Spinal cord (tissue), 10 donors: ENCODE measurements around the gene CEP250. TPM values are rescaled to one million over a fixed set of nuclear protein-coding genes. Genes with fewer than 3 reads are reported as not detected.
"Not testable (repeated sequence)": the region's sequence is repeated elsewhere in the genome, so short reads cannot be mapped to it uniquely, and the experiment has no call there.

ENCODE experiments used
- DNase-seq, 6 donors: peaks; one replicate each; pipeline versions ENCODE4 v3.0.0 to v3.0.0-alpha.2; 2013 to 2015; ENCODE audit warnings: low spot score in 6 of 6, low read depth in 4 of 6
- H3K27ac ChIP-seq: one replicate; pipeline ENCODE4 v1.5.1; 2013; ENCODE audit warnings: low read depth, low read length, control low read depth
- H3K27me3 ChIP-seq: one replicate; pipeline ENCODE4 v1.6.1; 2013; ENCODE audit warnings: low read length; ENCODE audit not compliant: control insufficient read depth, insufficient read depth
- H3K36me3 ChIP-seq: one replicate; pipeline ENCODE4 v1.6.1; 2013; ENCODE audit warnings: low read length; ENCODE audit not compliant: control insufficient read depth, insufficient read depth
- H3K4me1 ChIP-seq: one replicate; pipeline ENCODE4 v1.6.1; 2013; ENCODE audit warnings: low read length; ENCODE audit not compliant: control insufficient read depth, insufficient read depth
- H3K4me3 ChIP-seq: one replicate; pipeline ENCODE4 v1.5.1; 2013; ENCODE audit warnings: low read depth, low read length, control low read depth
- H3K9me3 ChIP-seq: one replicate; pipeline ENCODE4 v1.6.1; 2013; ENCODE audit warnings: low read length; ENCODE audit not compliant: control insufficient read depth, insufficient read depth
- WGBS: methylation state at CpG from one replicate; pipeline ENCODE4 v1.1.5; 2013; ENCODE audit warnings: missing lambda C conversion rate; ENCODE audit not compliant: insufficient coverage; 5-methylcytosine and 5-hydroxymethylcytosine counted together
- polyA plus RNA-seq, 2 donors: library from polyadenylated mRNA; unstranded; fragments of 120-200 nt; gene quantifications; one replicate each; pipeline ENCODE4 v1.2.1, GENCODE V29; 2013; ENCODE audit not compliant: insufficient read length in 2 of 2
- total RNA-seq, 2 donors: library from RNA; depleted of rRNA in 1 of 2; stranded (reverse); fragments of 120-200 nt in 1 of 2; fragments of >200 nt in 1 of 2; gene quantifications; one replicate each; pipeline versions ENCODE4 v1.2.3 to v1.2.4, GENCODE V29; 2013 to 2014
- donor health status: healthy.

Gene CEP250
- total and polyA plus RNA-seq, 4 donors: 24.5 to 55.3 (median 35.9) TPM

DNA sequence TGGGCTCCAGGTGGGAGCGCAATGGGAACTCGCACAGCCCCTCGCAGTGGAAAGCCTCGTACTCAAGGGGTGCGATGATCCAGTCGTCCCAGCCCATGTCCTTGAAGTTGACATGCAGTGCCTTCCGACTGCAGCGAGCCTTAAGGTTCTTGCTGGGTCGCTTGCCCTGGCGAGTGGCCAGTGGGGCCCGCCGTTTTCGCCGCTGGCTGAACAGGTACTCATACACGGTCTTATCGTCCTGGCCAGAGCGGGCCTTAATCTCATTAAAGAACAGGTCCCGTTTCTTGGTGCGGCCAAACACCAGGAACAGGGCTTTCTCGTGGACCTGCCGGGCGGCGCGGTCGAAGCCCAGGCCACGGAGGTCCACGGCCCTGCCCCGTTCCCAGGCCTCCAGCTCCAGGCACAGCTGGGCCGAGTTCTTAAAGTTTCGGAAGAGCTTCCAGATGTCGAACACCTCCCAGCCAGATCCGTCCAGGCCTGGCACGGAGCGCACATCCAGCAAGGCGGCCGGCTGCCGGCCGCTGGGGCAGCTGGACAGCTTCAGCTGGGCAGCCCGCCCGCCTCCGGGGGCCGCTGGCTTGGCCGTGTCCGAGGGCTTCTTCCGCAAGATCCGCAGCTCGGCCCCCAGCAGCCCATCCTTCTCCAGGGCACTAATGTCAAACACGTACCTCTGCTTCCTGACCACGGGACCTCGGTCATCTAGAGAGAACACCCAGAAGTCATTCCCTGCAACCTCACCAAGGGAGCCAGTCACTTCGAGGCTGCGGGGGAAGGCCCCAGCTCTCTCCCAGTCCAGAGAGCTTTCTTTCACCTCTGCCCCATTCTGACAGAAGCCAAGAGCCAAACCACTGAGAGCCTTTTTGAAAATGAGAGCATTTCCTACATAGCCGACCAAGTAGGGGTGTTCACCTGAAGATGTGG, 21.1 kb upstream of the CEP250 start:
- 91% methylated on average over 51 of the region's 53 CpGs for WGBS
- Histone ChIP-seq H3K36me3 (no peaks in the 10 kb centered on the region), H3K27ac (no peak overlapping the region), H3K4me3 (no peak overlapping the region), H3K27me3 (no peaks in the 10 kb centered on the region), H3K4me1 (peaks cover 21% of the 10 kb centered on the region), H3K9me3 (no peaks in the 10 kb centered on the region)
- DNase-seq: no peak

DNA sequence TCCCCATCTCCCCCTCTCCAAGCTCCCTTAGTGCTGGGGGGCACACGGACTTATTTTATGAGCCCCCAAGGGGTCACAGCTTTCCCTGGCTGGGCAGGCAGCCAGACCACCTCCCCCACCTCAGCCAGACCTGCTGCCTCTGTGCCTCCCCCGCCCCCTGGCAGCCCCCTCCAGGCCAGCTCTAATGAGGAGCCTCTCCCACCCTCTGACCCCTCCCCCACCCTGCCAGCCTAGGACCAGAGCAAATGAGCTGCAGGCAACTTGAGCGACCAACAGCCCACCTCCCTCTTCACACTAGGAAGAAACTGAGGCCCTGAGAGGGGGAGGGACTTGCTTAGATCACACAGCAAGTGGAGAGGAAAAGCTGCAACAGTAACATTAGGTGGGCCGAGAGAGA, 19.2 kb upstream of the CEP250 start:
- H3K27ac ChIP-seq: no peak overlapping the region
- H3K27me3 ChIP-seq: no peaks in the 10 kb centered on the region
- 42% methylated on average over 2 of the region's 4 CpGs for WGBS
- H3K36me3 ChIP-seq: no peaks in the 10 kb centered on the region
- H3K4me3 ChIP-seq: no peak overlapping the region
- H3K4me1 ChIP-seq: peaks cover 21% of the 10 kb centered on the region
- H3K9me3 ChIP-seq: no peaks in the 10 kb centered on the region
- no peak for DNase-seq

DNA sequence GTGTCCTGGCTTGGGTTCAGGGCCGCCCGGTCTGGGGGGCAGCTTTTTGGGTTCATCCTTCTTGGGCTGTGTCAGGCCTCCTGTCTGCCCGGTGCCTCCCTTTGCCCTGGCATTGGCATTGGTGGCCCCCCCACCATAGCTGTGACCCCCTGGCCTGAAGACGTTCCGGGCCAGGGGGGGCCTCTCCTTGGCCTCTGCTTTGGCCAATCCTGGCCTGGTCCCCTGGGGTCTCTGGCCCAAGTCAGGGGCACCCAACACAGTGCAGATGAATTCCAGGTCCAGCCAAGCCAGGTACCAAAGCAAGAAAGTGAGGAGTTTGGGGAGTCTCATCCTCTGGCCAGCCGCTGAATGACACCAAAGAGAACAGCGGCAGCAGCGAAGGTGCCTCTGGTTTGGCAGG, 17.8 kb upstream of the CEP250 start:
- WGBS: 61% methylated on average over 8 of the region's 8 CpGs
- no peaks in the 10 kb centered on the region for H3K36me3 ChIP-seq
- H3K27me3 ChIP-seq: no peaks in the 10 kb centered on the region
- H3K4me1 ChIP-seq: peaks cover 21% of the 10 kb centered on the region
- no peak for DNase-seq
- no peaks in the 10 kb centered on the region for H3K9me3 ChIP-seq
- H3K27ac ChIP-seq: peak overlapping the region; percentile 78
- peak overlapping the region; percentile 18 for H3K4me3 ChIP-seq

GRCh38 chr20:35443003-35443402, 12.4 kb upstream of the CEP250 start:
- H3K4me1 ChIP-seq: peaks cover 14% of the 10 kb centered on the region
- no peaks in the 10 kb centered on the region for H3K36me3 ChIP-seq
- H3K27me3 ChIP-seq: no peaks in the 10 kb centered on the region
- no peak overlapping the region for H3K27ac ChIP-seq
- H3K4me3 ChIP-seq: no peak overlapping the region
- DNase-seq: peak in 1 of 6 donors; percentile 37
- WGBS: 44% methylated on average over 3 of the region's 6 CpGs
- H3K9me3 ChIP-seq: no peaks in the 10 kb centered on the region

DNA sequence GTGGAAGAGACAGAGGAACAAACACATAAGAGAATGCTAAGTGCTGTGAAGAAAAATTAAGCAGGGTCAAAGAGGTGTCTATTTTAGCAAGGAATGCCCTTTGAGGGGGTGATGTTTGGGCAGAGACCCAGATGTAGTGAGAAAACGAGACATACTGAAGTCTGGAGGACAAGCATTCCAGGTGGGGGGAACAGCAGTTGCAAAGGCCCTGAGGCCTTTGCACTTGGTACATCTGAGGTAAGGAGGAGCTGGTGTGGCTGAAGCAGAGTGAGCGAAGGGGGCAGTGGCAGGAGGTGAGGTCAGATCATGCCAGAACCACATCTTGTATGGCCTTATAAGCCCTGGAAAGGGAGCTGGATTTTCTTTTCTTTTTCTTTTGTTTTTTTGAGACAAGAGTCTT, 11.2 kb upstream of the CEP250 start:
- H3K27me3 ChIP-seq: no peaks in the 10 kb centered on the region
- H3K27ac ChIP-seq: no peak overlapping the region
- H3K4me1 ChIP-seq: peaks cover 4% of the 10 kb centered on the region
- H3K9me3 ChIP-seq: no peaks in the 10 kb centered on the region
- H3K36me3 ChIP-seq: no peaks in the 10 kb centered on the region
- no peak overlapping the region for H3K4me3 ChIP-seq
- no peak for DNase-seq
- WGBS: 73% methylated on average over 2 of the region's 2 CpGs

- H3K36me3 ChIP-seq: no peaks in the 10 kb centered on the region
- H3K9me3 ChIP-seq: no peaks in the 10 kb centered on the region
- H3K27me3 ChIP-seq: no peaks in the 10 kb centered on the region
- WGBS: 73% methylated on average over 4 of the region's 11 CpGs
- H3K4me3 ChIP-seq: peak overlapping the region; percentile 9
- H3K27ac ChIP-seq: no peak overlapping the region
- DNase-seq: no peak
- peaks cover 2% of the 10 kb centered on the region for H3K4me1 ChIP-seq
Observed at GRCh38 chr20:35446356-35447078, 8.9 kb upstream of the CEP250 start.

GRCh38 chr20:35447082-35447789, 8.2 kb upstream of the CEP250 start:
- peak in 5 of 6 donors; percentile 60 to 91 (median 63) for DNase-seq
- peak overlapping the region; percentile 9 for H3K4me3 ChIP-seq
- WGBS: 0% methylated on average over 6 of the region's 11 CpGs
- no peak overlapping the region for H3K27ac ChIP-seq
- H3K9me3 ChIP-seq: no peaks in the 10 kb centered on the region
- H3K27me3 ChIP-seq: no peaks in the 10 kb centered on the region
- peaks cover 2% of the 10 kb centered on the region for H3K4me1 ChIP-seq
- H3K36me3 ChIP-seq: no peaks in the 10 kb centered on the region

GRCh38 chr20:35448788-35449373, 6.5 kb upstream of the CEP250 start:
- no peak for DNase-seq
- peaks cover 1% of the 10 kb centered on the region for H3K4me1 ChIP-seq
- no peak overlapping the region for H3K27ac ChIP-seq
- no peaks in the 10 kb centered on the region for H3K9me3 ChIP-seq
- no peak overlapping the region for H3K4me3 ChIP-seq
- no peaks in the 10 kb centered on the region for H3K27me3 ChIP-seq
- WGBS: 89% methylated on average over 5 of the region's 5 CpGs
- no peaks in the 10 kb centered on the region for H3K36me3 ChIP-seq

GRCh38 chr20:35449855-35450254, 5.5 kb upstream of the CEP250 start:
- H3K4me1 ChIP-seq, H3K27me3 ChIP-seq, DNase-seq, H3K36me3 ChIP-seq, H3K27ac ChIP-seq, H3K9me3 ChIP-seq, H3K4me3 ChIP-seq: not testable (repeated sequence)
- WGBS: 89% methylated on average over 4 of the region's 13 CpGs
